ENCODE data around the gene TEX36. TPM values are rescaled to one million over a fixed set of nuclear protein-coding genes. Genes with fewer than 3 reads are reported as not detected.

The TEX36 gene
- polyA plus RNA-seq, 1 of the 3 experiments (the other 2 are of a cell fraction): not detected

DNA sequence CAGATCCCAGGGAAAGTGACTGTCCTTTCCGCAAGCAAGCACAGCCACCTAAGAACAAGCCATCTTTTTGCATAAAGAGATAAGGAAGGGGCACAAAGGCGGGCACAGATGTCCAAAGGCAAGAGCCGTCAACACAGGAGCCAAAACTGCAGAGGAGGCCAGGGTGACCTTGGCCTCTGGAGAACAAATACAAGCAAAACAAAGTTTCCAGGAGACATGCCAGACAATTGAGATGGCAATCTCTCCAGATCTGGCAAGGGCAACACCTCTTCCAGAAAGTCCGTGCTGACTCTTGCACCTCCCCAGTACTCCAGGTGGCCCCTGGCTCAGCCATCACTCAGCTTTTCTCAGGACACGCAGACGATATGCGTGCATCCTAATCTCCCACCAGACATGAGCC is 58.2 kb downstream of the TEX36 start:
- Histone ChIP-seq H3K4me3 (ENCODE audit: low read depth in 2 of 2, low read length in 1 of 2) (no peak overlapping the region), H3K4me2 (no peak overlapping the region), H3K9ac (no peak overlapping the region), H3K27me3 (ENCODE audit: insufficient read depth) (no peaks in the 10 kb centered on the region), H3K36me3 (replicated peaks in 1 of 2; ENCODE audit: control insufficient read depth in 1 of 2, insufficient read depth in 2 of 2, low read length in 1 of 2) (no peaks in the 10 kb centered on the region), H3K79me2 (ENCODE audit: insufficient read depth) (no peaks in the 10 kb centered on the region), H3K9me2 (no peaks in the 10 kb centered on the region), H3K9me3 (no peaks in the 10 kb centered on the region), H3K27ac (ENCODE audit: low read depth in 2 of 2, low read length in 1 of 2) (no peak overlapping the region), H2AFZ (ENCODE audit: low read depth) (no peak overlapping the region), H3F3A (replicated peaks; ENCODE audit: insufficient read depth) (no peaks in the 10 kb centered on the region), H3K4me1 (ENCODE audit: control insufficient read depth in 1 of 2, insufficient read depth in 2 of 2, low read depth in 1 of 2, low read length in 1 of 2) (peaks cover 0 to 4% of the 10 kb centered on the region in 2 experiments; a peak in 3 of 4 replicates), H4K20me1 (ENCODE audit: insufficient read depth) (no peaks in the 10 kb centered on the region)
- POLR2A ChIA-PET: no interaction called here
- no peak for TF ChIP-seq EP300 (IDR thresholded peaks at IDR 0.05; ENCODE audit: borderline replicate concordance in 1 of 2, low read depth in 1 of 2, low read length in 1 of 2)
- no peak for TF ChIP-seq EZH2phosphoT487 (IDR thresholded peaks at IDR 0.05; ENCODE audit: borderline replicate concordance, low read depth)
- TF ChIP-seq, protein P1, sequence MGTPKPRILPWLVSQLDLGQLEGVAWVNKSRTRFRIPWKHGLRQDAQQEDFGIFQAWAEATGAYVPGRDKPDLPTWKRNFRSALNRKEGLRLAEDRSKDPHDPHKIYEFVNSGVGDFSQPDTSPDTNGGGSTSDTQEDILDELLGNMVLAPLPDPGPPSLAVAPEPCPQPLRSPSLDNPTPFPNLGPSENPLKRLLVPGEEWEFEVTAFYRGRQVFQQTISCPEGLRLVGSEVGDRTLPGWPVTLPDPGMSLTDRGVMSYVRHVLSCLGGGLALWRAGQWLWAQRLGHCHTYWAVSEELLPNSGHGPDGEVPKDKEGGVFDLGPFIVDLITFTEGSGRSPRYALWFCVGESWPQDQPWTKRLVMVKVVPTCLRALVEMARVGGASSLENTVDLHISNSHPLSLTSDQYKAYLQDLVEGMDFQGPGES (IDR thresholded peaks at IDR 0.05; ENCODE audit: low read depth, low read length): no peak
- TF ChIP-seq ELF1 (IDR thresholded peaks at IDR 0.05): no peak
- no peak for TF ChIP-seq NRF1 (IDR thresholded peaks at IDR 0.05; ENCODE audit: low read depth, low read length)
- TF ChIP-seq SMC3 (IDR thresholded peaks at IDR 0.05; ENCODE audit: low read depth, low read length): no peak
- TF ChIP-seq, protein P2, sequence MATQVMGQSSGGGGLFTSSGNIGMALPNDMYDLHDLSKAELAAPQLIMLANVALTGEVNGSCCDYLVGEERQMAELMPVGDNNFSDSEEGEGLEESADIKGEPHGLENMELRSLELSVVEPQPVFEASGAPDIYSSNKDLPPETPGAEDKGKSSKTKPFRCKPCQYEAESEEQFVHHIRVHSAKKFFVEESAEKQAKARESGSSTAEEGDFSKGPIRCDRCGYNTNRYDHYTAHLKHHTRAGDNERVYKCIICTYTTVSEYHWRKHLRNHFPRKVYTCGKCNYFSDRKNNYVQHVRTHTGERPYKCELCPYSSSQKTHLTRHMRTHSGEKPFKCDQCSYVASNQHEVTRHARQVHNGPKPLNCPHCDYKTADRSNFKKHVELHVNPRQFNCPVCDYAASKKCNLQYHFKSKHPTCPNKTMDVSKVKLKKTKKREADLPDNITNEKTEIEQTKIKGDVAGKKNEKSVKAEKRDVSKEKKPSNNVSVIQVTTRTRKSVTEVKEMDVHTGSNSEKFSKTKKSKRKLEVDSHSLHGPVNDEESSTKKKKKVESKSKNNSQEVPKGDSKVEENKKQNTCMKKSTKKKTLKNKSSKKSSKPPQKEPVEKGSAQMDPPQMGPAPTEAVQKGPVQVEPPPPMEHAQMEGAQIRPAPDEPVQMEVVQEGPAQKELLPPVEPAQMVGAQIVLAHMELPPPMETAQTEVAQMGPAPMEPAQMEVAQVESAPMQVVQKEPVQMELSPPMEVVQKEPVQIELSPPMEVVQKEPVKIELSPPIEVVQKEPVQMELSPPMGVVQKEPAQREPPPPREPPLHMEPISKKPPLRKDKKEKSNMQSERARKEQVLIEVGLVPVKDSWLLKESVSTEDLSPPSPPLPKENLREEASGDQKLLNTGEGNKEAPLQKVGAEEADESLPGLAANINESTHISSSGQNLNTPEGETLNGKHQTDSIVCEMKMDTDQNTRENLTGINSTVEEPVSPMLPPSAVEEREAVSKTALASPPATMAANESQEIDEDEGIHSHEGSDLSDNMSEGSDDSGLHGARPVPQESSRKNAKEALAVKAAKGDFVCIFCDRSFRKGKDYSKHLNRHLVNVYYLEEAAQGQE (IDR thresholded peaks at IDR 0.05; ENCODE audit: low read depth, low read length): no peak
- TF ChIP-seq TCF12 (IDR thresholded peaks at IDR 0.05): no peak
- WGBS (ENCODE audit: low lambda C conversion rate): 47% methylated on average over 7 of the region's 7 CpGs
- CTCF ChIA-PET: no interaction called here
- DNase-seq: no peak

DNA sequence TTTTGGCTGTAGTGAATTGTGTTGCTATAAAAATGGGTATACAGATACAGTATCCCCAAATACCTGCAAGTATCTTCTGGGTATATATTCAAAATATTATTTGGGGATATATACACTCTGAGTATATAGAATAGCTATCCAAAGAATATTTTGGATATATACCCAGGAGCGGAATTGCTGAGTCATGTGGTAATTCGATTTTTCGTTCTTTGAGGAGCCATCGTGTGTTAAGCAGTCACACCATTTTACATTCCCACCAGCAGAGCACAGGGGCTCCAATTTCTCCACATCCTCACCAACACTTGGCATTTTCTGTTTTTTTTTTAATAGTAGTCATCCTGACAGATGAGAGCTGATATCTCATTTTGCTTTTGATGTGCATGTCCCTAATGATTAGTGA is 61.9 kb downstream of the TEX36 start:
- Histone ChIP-seq H3K4me1 (ENCODE audit: control insufficient read depth in 1 of 2, insufficient read depth in 2 of 2, low read depth in 1 of 2, low read length in 1 of 2) (no peaks in the 10 kb centered on the region), H3K79me2 (ENCODE audit: insufficient read depth) (no peaks in the 10 kb centered on the region), H3F3A (replicated peaks; ENCODE audit: insufficient read depth) (no peaks in the 10 kb centered on the region), H3K27me3 (ENCODE audit: insufficient read depth) (no peaks in the 10 kb centered on the region), H2AFZ (ENCODE audit: low read depth) (no peak overlapping the region), H3K4me2 (no peak overlapping the region), H4K20me1 (ENCODE audit: insufficient read depth) (no peaks in the 10 kb centered on the region), H3K36me3 (replicated peaks in 1 of 2; ENCODE audit: control insufficient read depth in 1 of 2, insufficient read depth in 2 of 2, low read length in 1 of 2) (no peaks in the 10 kb centered on the region), H3K27ac (ENCODE audit: low read depth in 2 of 2, low read length in 1 of 2) (no peak overlapping the region), H3K9ac (no peak overlapping the region), H3K4me3 (ENCODE audit: low read depth in 2 of 2, low read length in 1 of 2) (no peak overlapping the region), H3K9me3 (no peaks in the 10 kb centered on the region), H3K9me2 (no peaks in the 10 kb centered on the region)
- POLR2A ChIA-PET: no interaction called here
- TF ChIP-seq GABPA (IDR thresholded peaks at IDR 0.05; ENCODE audit: low read depth) (no peak), CHD2 (IDR thresholded peaks at IDR 0.05; ENCODE audit: low read length, partially characterized antibody) (no peak), POLR2AphosphoS5 (IDR thresholded peaks at IDR 0.05; ENCODE audit: low read depth, low read length) (no peak)
- TF ChIP-seq, protein P1 (IDR thresholded peaks at IDR 0.05; ENCODE audit: low read depth, low read length): no peak
- no peak for DNase-seq
- CTCF ChIA-PET: no interaction called here
- 59% methylated on average over 4 of the region's 4 CpGs for WGBS (ENCODE audit: low lambda C conversion rate)
